ENCODE data around the gene IQCE.

IQCE gene

GRCh38 chr7:2521952-2522591 is 36.7 kb upstream of the IQCE start:
- no peak for TF ChIP-seq CTCF (IDR thresholded peaks at IDR 0.05; ENCODE audit: extremely low read depth, missing control alignments)

GRCh38 chr7:2522780-2523433 is 35.9 kb upstream of the IQCE start:
- no peak for DNase-seq (ENCODE audit: low spot score)
- TF ChIP-seq CTCF (IDR thresholded peaks at IDR 0.05; ENCODE audit: extremely low read depth, missing control alignments) = no peak

More at GRCh38 chr7:2521952-2522591, 36.7 kb upstream of the IQCE start:
- no peak for DNase-seq (ENCODE audit: low spot score)

GRCh38 chr7:2523461-2523936 is 35.3 kb upstream of the IQCE start:
- DNase-seq (ENCODE audit: low spot score) = no peak
- no peak for TF ChIP-seq CTCF (IDR thresholded peaks at IDR 0.05; ENCODE audit: extremely low read depth, missing control alignments)

GRCh38 chr7:2523941-2524807 is 34.6 kb upstream of the IQCE start:
- TF ChIP-seq CTCF (IDR thresholded peaks at IDR 0.05; ENCODE audit: extremely low read depth, missing control alignments) = no peak
- DNase-seq (ENCODE audit: low spot score) = no peak

- no peak for TF ChIP-seq CTCF (IDR thresholded peaks at IDR 0.05; ENCODE audit: extremely low read depth, missing control alignments)
- no peak for DNase-seq (ENCODE audit: low spot score)
Observed at GRCh38 chr7:2524808-2525657, 33.7 kb upstream of the IQCE start.

GRCh38 chr7:2525658-2526630 is 32.8 kb upstream of the IQCE start:
- DNase-seq (ENCODE audit: low spot score) = no peak
- no peak for TF ChIP-seq CTCF (IDR thresholded peaks at IDR 0.05; ENCODE audit: extremely low read depth, missing control alignments)

Measured in GM20000 (cell line).